Vagina (tissue), 2 donors: ENCODE measurements around the gene MAP3K9. TPM values are rescaled to one million over a fixed set of nuclear protein-coding genes. Genes with fewer than 3 reads are reported as not detected.
"Not testable (repeated sequence)": the region's sequence is repeated elsewhere in the genome, so short reads cannot be mapped to it uniquely, and the experiment has no call there.

Experiments used
- DNase-seq, 2 donors: peaks; one replicate each; pipeline ENCODE4 v3.0.0-alpha.2; 2017; ENCODE audit errors: extremely low spot score in 2 of 2
- H3K27ac ChIP-seq: fragments of 200-600 bp; sonication (generic); one replicate; pipeline ENCODE4 v1.5.1; 2019
- H3K27me3 ChIP-seq: fragments of 200-600 bp; sonication (generic); one replicate; pipeline ENCODE4 v1.5.1; 2019
- H3K36me3 ChIP-seq, 2 donors: fragments of 200-600 bp; sonication (generic); one replicate each; pipeline ENCODE4 v1.5.1; 2017 to 2019
- H3K4me1 ChIP-seq: fragments of 200-600 bp; sonication (generic); one replicate; pipeline ENCODE4 v1.5.1; 2019
- H3K4me3 ChIP-seq, 2 donors: fragments of 200-600 bp; sonication (generic); 1 replicate in 1 of 2; 2 replicates in 1 of 2; pipeline ENCODE4 v1.5.1; 2016 to 2019
- H3K9me3 ChIP-seq: fragments of 200-600 bp; sonication (generic); one replicate; pipeline ENCODE4 v1.5.1; 2019
- CTCF ChIP-seq, 3 experiments: fragments of 450-650 bp in 2 of 3; fragments of 200-600 bp in 1 of 3; sonication (generic) in 1 of 3; IDR thresholded peaks; one replicate each; pipeline ENCODE4 v1.5.1; 2017 to 2019; ENCODE audit warnings: antibody characterized with exemption in 3 of 3, mild to moderate bottlenecking in 2 of 3, moderate library complexity in 2 of 3
- POLR2A ChIP-seq, 2 donors: fragments of 450-650 bp; IDR thresholded peaks; one replicate each; pipeline ENCODE4 v1.6.1; 2017; ENCODE audit warnings: antibody characterized with exemption in 2 of 2, mild to moderate bottlenecking in 2 of 2, moderate library complexity in 2 of 2
- POLR2AphosphoS5 ChIP-seq, 2 donors: sonication (generic); formaldehyde crosslinking; IDR thresholded peaks; one replicate each; pipeline ENCODE4 v1.9.0; 2017; ENCODE audit warnings: antibody characterized with exemption in 2 of 2, mild to moderate bottlenecking in 2 of 2, low read depth in 1 of 2; ENCODE audit not compliant: insufficient read depth in 1 of 2
- intact Hi-C: fragments of 100-400 bp; cut with DNase I; formaldehyde crosslinking; loops from one replicate; pipeline ENCODE4 v1.15.1; 2023
- total RNA-seq: library from RNA; depleted of rRNA; stranded (reverse); fragments of >200 nt; gene quantifications from one replicate; pipeline ENCODE4 v1.2.3, GENCODE V29; 2016

MAP3K9 gene
- total RNA-seq, 1 donor from 2014 or later, result 11.5 TPM

- TF ChIP-seq CTCF (IDR thresholded peaks at IDR 0.05), result no peak
- no peak for TF ChIP-seq POLR2AphosphoS5 (IDR thresholded peaks at IDR 0.05; ENCODE audit: insufficient read depth in 1 of 2, low read depth in 1 of 2)
- no peak for TF ChIP-seq POLR2A (IDR thresholded peaks at IDR 0.05)
- Histone ChIP-seq H3K27ac (no peak overlapping the region), H3K9me3 (no peaks in the 10 kb centered on the region), H3K36me3 (no peaks in the 10 kb centered on the region), H3K4me1 (no peaks in the 10 kb centered on the region), H3K4me3 (no peak overlapping the region), H3K27me3 (no peaks in the 10 kb centered on the region)
- no peak for DNase-seq
- intact Hi-C loops, result no loop called here
Measured at GRCh38 chr14:70704960-70705359, 104.4 kb downstream of the MAP3K9 start.

GRCh38 chr14:70703621-70704168 lies 105.6 kb downstream of the MAP3K9 start:
- H3K4me1 ChIP-seq, H3K9me3 ChIP-seq, H3K27me3 ChIP-seq, DNase-seq, intact Hi-C loops, H3K4me3 ChIP-seq, H3K27ac ChIP-seq, H3K36me3 ChIP-seq: not testable (repeated sequence)

GRCh38 chr14:70702161-70702560 lies 107.2 kb downstream of the MAP3K9 start:
- DNase-seq, result no peak
- no peak overlapping the region for H3K4me3 ChIP-seq
- H3K27ac ChIP-seq, result no peak overlapping the region
- no peaks in the 10 kb centered on the region for H3K4me1 ChIP-seq
- TF ChIP-seq CTCF (IDR thresholded peaks at IDR 0.05), result no peak
- TF ChIP-seq POLR2AphosphoS5 (IDR thresholded peaks at IDR 0.05; ENCODE audit: insufficient read depth in 1 of 2, low read depth in 1 of 2), result no peak
- TF ChIP-seq POLR2A (IDR thresholded peaks at IDR 0.05), result no peak
- intact Hi-C loops, result no loop called here
- H3K36me3 ChIP-seq, result no peaks in the 10 kb centered on the region
- no peaks in the 10 kb centered on the region for H3K27me3 ChIP-seq
- H3K9me3 ChIP-seq, result no peaks in the 10 kb centered on the region

GRCh38 chr14:70701610-70702009 lies 107.7 kb downstream of the MAP3K9 start:
- Histone ChIP-seq H3K4me1 (no peaks in the 10 kb centered on the region), H3K27ac (no peak overlapping the region), H3K36me3 (no peaks in the 10 kb centered on the region), H3K9me3 (no peaks in the 10 kb centered on the region), H3K4me3 (no peak overlapping the region), H3K27me3 (no peaks in the 10 kb centered on the region)
- no peak for TF ChIP-seq CTCF (IDR thresholded peaks at IDR 0.05)
- TF ChIP-seq POLR2AphosphoS5 (IDR thresholded peaks at IDR 0.05; ENCODE audit: insufficient read depth in 1 of 2, low read depth in 1 of 2), result no peak
- TF ChIP-seq POLR2A (IDR thresholded peaks at IDR 0.05), result no peak
- intact Hi-C loops, result no loop called here
- no peak for DNase-seq

- no peaks in the 10 kb centered on the region for H3K36me3 ChIP-seq
- H3K4me1 ChIP-seq, result no peaks in the 10 kb centered on the region
- no peak overlapping the region for H3K4me3 ChIP-seq
Measured at GRCh38 chr14:70700955-70701585, 108.2 kb downstream of the MAP3K9 start.

More at GRCh38 chr14:70700955-70701585, 108.2 kb downstream of the MAP3K9 start:
- TF ChIP-seq CTCF (IDR thresholded peaks at IDR 0.05), result no peak
- TF ChIP-seq POLR2A (IDR thresholded peaks at IDR 0.05), result no peak
- Histone ChIP-seq H3K9me3 (no peaks in the 10 kb centered on the region), H3K27ac (no peak overlapping the region), H3K27me3 (no peaks in the 10 kb centered on the region)
- intact Hi-C loops, result no loop called here
- DNase-seq, result no peak
